OCI-LY7 (cell line): ENCODE data around the gene PTDSS2. TPM values are rescaled to one million over a fixed set of nuclear protein-coding genes. Genes with fewer than 3 reads are reported as not detected.

Source experiments
- BruUV-seq: library from RNA; stranded (reverse); fragments of 400-500 nt; replicated peaks from 2 replicates; lab custom pipeline; 2021; lab: Mats Ljungman, UMichigan
- CTCF ChIA-PET: fragments of 300-600 bp; sonication (Branson Sonifier 250); formaldehyde crosslinking; loops from one replicate; lab custom pipeline; 2022; ENCODE audit warnings: antibody characterized with exemption; ENCODE audit not compliant: unreplicated experiment; lab: Charles Lee
- POLR2A ChIA-PET: fragments of 300-600 bp; sonication (Branson Sonifier 250); formaldehyde crosslinking; loops from one replicate; lab custom pipeline; 2022; ENCODE audit warnings: antibody characterized with exemption; lab: Charles Lee
- DNase-seq: peaks from one replicate; pipeline ENCODE4 v3.0.0-alpha.2; 2015; ENCODE audit warnings: low spot score
- H2AFZ ChIP-seq: fragments of 200-600 bp; sonication (generic), shearing (Covaris generic); 2 replicates; pipeline ENCODE4 v1.6.1; 2014; ENCODE audit warnings: mild to moderate bottlenecking, antibody characterized with exemption, low read length, moderate library complexity
- H3K27ac ChIP-seq: fragments of 200-600 bp; sonication (generic); 2 replicates; pipeline ENCODE4 v1.5.1; 2014; ENCODE audit warnings: mixed run types, low read depth, mild to moderate bottlenecking, moderate library complexity, low read length, inconsistent platforms; ENCODE audit not compliant: poor library complexity, severe bottlenecking
- H3K36me3 ChIP-seq: fragments of 200-600 bp; sonication (generic); 2 replicates; pipeline ENCODE4 v1.6.1; 2014; ENCODE audit warnings: mild to moderate bottlenecking, antibody characterized with exemption, low read length, moderate library complexity, mixed read lengths; ENCODE audit not compliant: insufficient read depth
- H3K4me1 ChIP-seq: fragments of 200-600 bp; sonication (generic); 2 replicates; pipeline ENCODE4 v1.5.1; 2014; ENCODE audit warnings: mild to moderate bottlenecking, low read length; ENCODE audit not compliant: insufficient read depth, poor library complexity, severe bottlenecking
- H3K4me2 ChIP-seq: fragments of 200-600 bp; sonication (generic); 2 replicates; pipeline ENCODE4 v1.6.1; 2014; ENCODE audit warnings: mild to moderate bottlenecking, low read length
- H3K4me3 ChIP-seq: fragments of 200-600 bp; sonication (generic); 2 replicates; pipeline ENCODE4 v1.5.1; 2014; ENCODE audit warnings: mild to moderate bottlenecking, low read depth, low read length; ENCODE audit not compliant: poor library complexity, severe bottlenecking
- H3K79me2 ChIP-seq: fragments of 200-600 bp; sonication (generic); 2 replicates; pipeline ENCODE4 v1.6.1; 2016; ENCODE audit warnings: low read depth, mild to moderate bottlenecking, low read length, moderate library complexity, mixed read lengths; ENCODE audit not compliant: insufficient read depth
- H3K9me2 ChIP-seq: fragments of 200-600 bp; sonication (generic); 2 replicates; pipeline ENCODE4 v1.6.1; 2016; ENCODE audit warnings: mild to moderate bottlenecking, low read length, mixed read lengths; ENCODE audit not compliant: insufficient read depth
- H3K9me3 ChIP-seq: fragments of 200-600 bp; sonication (generic); 2 replicates; pipeline ENCODE4 v1.6.1; 2014; ENCODE audit warnings: mild to moderate bottlenecking, mixed run types, low read length, mixed read lengths
- H4K20me1 ChIP-seq: fragments of 200-600 bp; sonication (generic); 2 replicates; pipeline ENCODE4 v1.6.1; 2014; ENCODE audit warnings: mild to moderate bottlenecking, antibody characterized with exemption, low read length, moderate library complexity, mixed read lengths; ENCODE audit not compliant: insufficient read depth
- CTCF ChIP-seq: fragments of 200-600 bp; sonication (generic); conservative IDR thresholded peaks from 2 replicates; pipeline ENCODE4 v1.5.1; 2014; ENCODE audit warnings: mild to moderate bottlenecking, antibody characterized with exemption, low read length, moderate library complexity, mixed read lengths
- EZH2phosphoT487 ChIP-seq: fragments of 200-600 bp; sonication (generic); IDR thresholded peaks from 2 replicates; pipeline ENCODE4 v1.6.1; 2018; ENCODE audit warnings: low read depth, borderline replicate concordance, mild to moderate bottlenecking, mixed run types, antibody characterized with exemption, low read length, moderate library complexity, mixed read lengths
- intact Hi-C: fragments of 100-400 bp; cut with micrococcal nuclease; formaldehyde crosslinking; loops from one replicate; pipeline ENCODE4 v1.10.0; 2022; ENCODE audit not compliant: unreplicated experiment
- total RNA-seq, 2 experiments: library from RNA; depleted of rRNA in 1 of 2; stranded (reverse); fragments of >200 nt in 1 of 2; shearing (Covaris generic) in 1 of 2; gene quantifications; 2 replicates each; pipeline ENCODE4 v1.2.3, GENCODE V29; 2014 to 2022

Gene PTDSS2
- total RNA-seq, 2 experiments from 2014 or later = 27.8 to 32.7 TPM

- no peaks in the 10 kb centered on the region for H3K9me3 ChIP-seq
- CTCF ChIA-PET = no interaction called here
- no TSS peak for BruUV-seq
Measured at GRCh38 chr11:531919-532526, 81.9 kb downstream of the PTDSS2 start.

GRCh38 chr11:532527-532985, 82.5 kb downstream of the PTDSS2 start:
- Histone ChIP-seq H3K9me3 (no peaks in the 10 kb centered on the region), H3K4me3 (no peak overlapping the region), H3K4me2 (no peak overlapping the region), H3K9me2 (no peaks in the 10 kb centered on the region), H3K36me3 (peaks cover 17% of the 10 kb centered on the region; the same call in 1 of the 2 replicates), H3K27ac (no peak overlapping the region), H4K20me1 (no peaks in the 10 kb centered on the region), H3K4me1 (peaks cover 23% of the 10 kb centered on the region), H3K79me2 (no peaks in the 10 kb centered on the region), H2AFZ (no peak overlapping the region)
- BruUV-seq = no TSS peak
- TF ChIP-seq EZH2phosphoT487 (no peak), CTCF (no peak)
- intact Hi-C loops = no loop called here
- ChIA-PET POLR2A (no interaction called here), CTCF (no interaction called here)
- no peak for DNase-seq

More at GRCh38 chr11:531919-532526, 81.9 kb downstream of the PTDSS2 start:
- POLR2A ChIA-PET = no interaction called here
- TF ChIP-seq EZH2phosphoT487 (no peak), CTCF (no peak)
- Histone ChIP-seq H2AFZ (no peak overlapping the region), H3K4me2 (no peak overlapping the region), H3K4me3 (no peak overlapping the region), H3K27ac (no peak overlapping the region), H3K79me2 (no peaks in the 10 kb centered on the region), H3K9me2 (no peaks in the 10 kb centered on the region), H3K4me1 (peaks cover 19% of the 10 kb centered on the region), H4K20me1 (no peaks in the 10 kb centered on the region), H3K36me3 (peaks cover 17% of the 10 kb centered on the region; the same call in 1 of the 2 replicates)
- DNase-seq = no peak
- intact Hi-C loops = no loop called here

- Histone ChIP-seq H3K79me2 (no peaks in the 10 kb centered on the region), H4K20me1 (no peaks in the 10 kb centered on the region), H3K4me1 (peaks cover 28% of the 10 kb centered on the region), H3K9me3 (no peaks in the 10 kb centered on the region), H3K27ac (no peak overlapping the region), H3K9me2 (no peaks in the 10 kb centered on the region), H3K36me3 (peaks cover 17% of the 10 kb centered on the region; the same call in 1 of the 2 replicates), H2AFZ (no peak overlapping the region), H3K4me3 (no peak overlapping the region), H3K4me2 (no peak overlapping the region)
- BruUV-seq = no TSS peak
- ChIA-PET CTCF (no interaction called here), POLR2A (no interaction called here)
- intact Hi-C loops = no loop called here
- no peak for DNase-seq
- TF ChIP-seq CTCF (no peak), EZH2phosphoT487 (no peak)
Measured at GRCh38 chr11:532986-533585, 83.0 kb downstream of the PTDSS2 start.
